HS-27A (cell line): ENCODE measurements around the gene KNOP1.

Experiments used
- DNase-seq: peaks from one replicate; pipeline ENCODE4 v3.0.0-alpha.2; 2012; ENCODE audit warnings: low read depth, missing footprints

Gene KNOP1

DNA sequence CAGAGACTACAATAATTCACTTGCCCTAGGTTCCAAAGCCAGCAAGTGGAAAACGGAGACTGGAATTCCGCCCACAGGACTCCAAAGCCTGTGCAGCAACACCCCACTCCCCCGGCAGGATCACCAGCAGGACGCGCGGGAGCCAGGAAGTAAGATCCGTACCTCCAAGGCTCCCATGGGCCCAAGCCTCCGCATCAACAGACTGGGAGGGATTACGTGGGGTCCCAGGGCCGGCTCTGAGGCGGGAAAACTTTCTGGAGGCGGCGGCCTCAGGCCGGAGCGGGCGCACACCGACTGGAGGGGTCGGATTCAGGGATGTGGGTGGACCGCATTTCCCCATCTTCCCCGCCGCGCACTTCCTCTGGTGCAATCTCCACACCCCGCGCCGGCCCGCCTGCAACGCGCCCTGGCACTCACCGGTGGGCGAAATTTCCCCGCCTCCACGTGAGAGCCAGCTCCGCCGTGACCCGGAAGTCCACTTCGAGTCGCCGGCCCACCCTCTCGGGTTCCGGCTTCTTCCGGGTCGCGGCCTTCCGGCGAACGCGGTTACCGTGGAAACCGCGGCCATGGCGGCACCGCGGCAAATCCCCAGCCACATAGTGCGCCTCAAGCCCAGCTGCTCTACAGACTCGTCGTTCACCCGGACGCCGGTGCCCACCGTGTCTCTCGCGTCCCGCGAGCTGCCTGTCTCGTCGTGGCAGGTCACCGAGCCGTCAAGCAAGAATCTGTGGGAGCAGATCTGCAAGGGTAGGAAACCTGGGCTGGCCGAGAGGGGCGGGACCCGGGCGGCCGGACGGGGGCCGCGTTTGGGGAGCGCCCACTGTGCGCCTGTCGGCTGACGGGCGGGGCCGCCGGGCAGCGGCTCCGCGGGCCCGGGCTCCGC, at the start of gene KNOP1, which contains the start of gene IQCK:
Gene KNOP1, minus strand, starts transcription at position 487 of the 883 bp plus-strand sequence. CDS start 3,192 bp downstream, outside the sequence.
Gene IQCK, plus strand, starts transcription at position 531 of the 883 bp plus-strand sequence. Its CDS starts 36 bp downstream, at position 567.
- DNase-seq = peak; percentile 67

DNA sequence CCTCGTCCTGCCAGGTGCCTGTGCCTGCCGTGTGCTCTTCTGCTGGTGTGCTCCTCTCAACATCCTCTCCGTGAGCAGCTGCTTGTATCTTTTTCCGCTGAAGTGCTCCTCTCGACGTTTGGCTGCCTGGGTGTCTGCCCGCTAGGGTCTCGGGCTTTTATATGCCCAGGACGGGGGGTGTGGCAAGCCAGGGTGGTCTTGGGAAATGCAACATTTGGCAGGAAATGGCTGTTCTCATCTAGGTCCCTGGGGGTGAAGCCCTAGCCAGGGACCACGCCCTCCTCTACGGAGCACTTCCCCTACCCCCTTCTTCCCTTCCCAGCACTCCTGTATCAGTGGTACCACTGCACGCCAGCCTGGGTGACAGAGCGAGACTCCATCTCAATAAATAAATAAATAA, 49.5 kb upstream of the KNOP1 start:
- DNase-seq = no peak

GRCh38 chr16:19766988-19767387, 49.0 kb upstream of the KNOP1 start:
- DNase-seq = no peak

DNA sequence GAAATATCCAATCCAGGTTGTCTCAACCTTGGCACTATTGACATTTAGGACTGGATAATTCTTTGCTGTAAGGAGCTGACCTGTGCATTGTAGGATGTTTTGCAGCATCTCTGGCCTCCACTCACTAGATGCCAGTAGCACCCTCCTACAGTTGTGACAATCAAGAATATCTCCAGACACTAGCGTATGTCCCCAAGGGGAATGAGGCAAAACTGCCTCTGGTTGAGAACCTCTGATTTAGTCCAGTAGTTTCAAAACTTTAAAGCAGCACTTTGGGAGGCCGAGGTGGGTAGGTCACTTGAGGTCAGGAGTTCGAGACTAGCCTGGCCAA, 48.5 kb upstream of the KNOP1 start:
- DNase-seq = no peak

DNA sequence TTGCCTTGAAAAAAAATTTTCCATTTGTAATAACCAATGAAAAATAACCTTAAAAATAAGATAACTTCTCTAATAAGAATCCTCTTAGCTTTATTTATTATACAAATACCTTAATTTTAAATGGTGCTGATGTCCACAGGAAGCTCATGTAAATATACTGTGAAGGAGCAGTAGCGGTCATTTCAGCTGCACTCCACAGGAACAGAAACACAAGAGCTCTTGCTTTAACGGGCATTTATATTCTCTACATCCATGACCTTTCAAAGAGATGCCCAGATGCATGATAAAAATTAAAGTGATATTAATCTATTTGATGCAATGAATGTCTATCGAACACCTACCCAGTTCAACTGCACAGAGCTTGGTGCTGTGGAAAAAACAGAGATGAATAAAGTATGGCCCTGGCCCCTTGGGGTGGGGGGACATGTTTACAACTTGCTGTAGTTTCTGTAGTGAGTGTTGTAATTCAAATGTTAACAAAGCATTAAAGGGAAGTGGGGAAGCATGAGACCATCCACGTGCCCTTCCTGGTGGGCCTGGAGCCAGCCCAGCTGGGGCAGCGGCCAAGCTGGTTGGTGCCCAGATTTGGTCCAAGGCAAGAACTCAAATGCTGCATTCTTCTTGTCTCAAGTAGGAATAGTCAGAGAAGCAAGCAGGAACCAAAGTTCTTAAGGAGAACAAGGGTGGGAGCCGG, 48.0 kb upstream of the KNOP1 start:
- DNase-seq = no peak

- no peak for DNase-seq
These were observed 42.5 kb upstream of the KNOP1 start for GRCh38 chr16:19760356-19761060.

GRCh38 chr16:19757762-19758595, 40.0 kb upstream of the KNOP1 start:
- DNase-seq = no peak

GRCh38 chr16:19757026-19757425, 39.0 kb upstream of the KNOP1 start:
- no peak for DNase-seq

DNA sequence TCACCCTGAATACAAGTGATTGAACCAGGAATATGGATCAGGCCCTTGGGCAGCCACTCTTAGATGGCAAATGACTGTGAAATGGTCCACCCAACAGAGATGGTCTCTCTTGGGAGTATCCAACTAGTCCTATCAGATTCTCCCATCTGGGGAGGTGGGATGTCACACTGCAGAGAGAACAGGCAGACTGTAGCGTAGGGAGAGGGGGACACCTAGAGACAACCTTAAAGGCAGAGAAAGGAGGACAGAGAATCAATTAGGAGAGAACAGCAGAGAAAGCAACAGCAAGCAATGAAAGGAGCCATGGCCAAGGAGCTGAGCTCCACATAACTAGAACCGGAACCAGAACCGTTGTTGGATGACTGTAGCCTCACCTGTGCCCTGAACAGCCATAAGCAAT, 37.2 kb upstream of the KNOP1 start:
- DNase-seq = no peak

- DNase-seq = no peak
These were observed 36.6 kb upstream of the KNOP1 start for GRCh38 chr16:19754644-19755036.

- peak; percentile 62 for DNase-seq
These were observed 36.0 kb upstream of the KNOP1 start for GRCh38 chr16:19753815-19754643.

GRCh38 chr16:19751478-19752385, 33.7 kb upstream of the KNOP1 start:
- DNase-seq = no peak

- DNase-seq = no peak
These were observed 31.6 kb upstream of the KNOP1 start for GRCh38 chr16:19749571-19750080.

GRCh38 chr16:19748389-19749168, 30.6 kb upstream of the KNOP1 start:
- no peak for DNase-seq

DNA sequence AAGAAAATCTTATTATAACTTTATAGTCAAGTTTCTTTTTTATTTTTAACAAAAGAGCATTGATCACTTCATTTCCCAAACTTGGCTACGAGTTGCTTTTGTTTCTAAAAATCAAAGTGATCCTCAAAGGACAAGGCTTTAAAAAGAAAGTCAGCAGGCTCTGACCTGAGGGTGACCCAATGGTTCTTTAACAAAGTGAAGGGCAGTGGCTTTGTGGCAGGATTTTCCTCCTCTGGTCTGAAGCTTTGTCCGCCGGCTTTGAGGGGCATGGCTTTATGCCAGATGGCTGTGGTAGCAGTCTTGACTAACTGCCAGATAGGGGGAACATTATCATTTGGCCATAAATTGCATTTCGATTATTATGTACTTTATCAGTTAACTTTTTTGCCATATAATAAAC, 28.5 kb upstream of the KNOP1 start:
- no peak for DNase-seq

- no peak for DNase-seq
These were observed 27.4 kb upstream of the KNOP1 start for GRCh38 chr16:19745286-19746010.

DNA sequence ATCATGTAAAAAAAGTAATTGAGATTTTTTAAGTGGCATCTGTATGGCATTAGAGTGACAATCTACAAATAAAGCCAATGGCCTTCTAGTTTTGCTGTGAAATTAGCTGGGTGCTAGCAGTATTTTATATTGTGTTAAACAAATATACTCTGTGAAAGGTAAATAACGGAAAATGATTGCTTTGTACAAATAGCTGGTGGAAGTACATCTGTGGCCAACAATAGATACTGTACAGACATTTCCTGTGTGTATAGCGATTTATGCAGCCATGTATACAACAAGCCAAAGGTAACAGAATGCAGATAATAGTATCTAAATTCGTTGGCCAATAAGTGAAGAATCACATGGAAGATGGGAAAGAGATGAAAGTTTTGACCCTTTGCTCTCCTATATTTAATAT, 26.6 kb upstream of the KNOP1 start:
- DNase-seq = no peak

- DNase-seq = no peak
These were observed 25.8 kb upstream of the KNOP1 start for GRCh38 chr16:19743816-19744159.
